Epithelial cell of esophagus (primary cell): ENCODE measurements around the gene INSYN1.
"Not testable (repeated sequence)": the region's sequence is repeated elsewhere in the genome, so short reads cannot be mapped to it uniquely, and the experiment has no call there.

Experiments used
- DNase-seq: peaks from one replicate; pipeline ENCODE4 v3.0.0; 2010; ENCODE audit warnings: low read depth
- H3K4me3 ChIP-seq: 2 replicates; pipeline ENCODE4 v1.5.1; 2011; ENCODE audit warnings: mild to moderate bottlenecking, low read length, control low read depth
- CTCF ChIP-seq: IDR thresholded peaks from 2 replicates; pipeline ENCODE4 v1.5.1; 2011; ENCODE audit warnings: low read depth, mild to moderate bottlenecking, low read length, control low read depth, inconsistent platforms; ENCODE audit not compliant: insufficient read depth; ENCODE audit errors: missing control alignments

INSYN1 gene

GRCh38 chr15:73702311-73703239, 50.6 kb downstream of the INSYN1 start:
- H3K4me3 ChIP-seq, DNase-seq: not testable (repeated sequence)

- TF ChIP-seq CTCF = peak; percentile 94
- no peak overlapping the region for H3K4me3 ChIP-seq
- DNase-seq = peak; percentile 85
Observed at GRCh38 chr15:73700041-73700842, 52.9 kb downstream of the INSYN1 start.

- no peak overlapping the region for H3K4me3 ChIP-seq
- DNase-seq = no peak
- TF ChIP-seq CTCF = no peak
Observed at GRCh38 chr15:73699249-73700040, 53.7 kb downstream of the INSYN1 start.

GRCh38 chr15:73697033-73697467, 56.1 kb downstream of the INSYN1 start:
- DNase-seq = peak; percentile 91
- H3K4me3 ChIP-seq = no peak overlapping the region

GRCh38 chr15:73696641-73697001, 56.5 kb downstream of the INSYN1 start:
- no peak overlapping the region for H3K4me3 ChIP-seq
- TF ChIP-seq CTCF = no peak
- DNase-seq = no peak

More at GRCh38 chr15:73697033-73697467, 56.1 kb downstream of the INSYN1 start:
- TF ChIP-seq CTCF = no peak

GRCh38 chr15:73695773-73696640, 57.1 kb downstream of the INSYN1 start:
- no peak overlapping the region for H3K4me3 ChIP-seq
- DNase-seq = no peak
- TF ChIP-seq CTCF = no peak
